AG09319 (cell line): ENCODE data around the gene WBP1L.

ENCODE experiments used
- DNase-seq: peaks from one replicate; pipeline ENCODE4 v3.0.0-alpha.2; 2010; ENCODE audit warnings: low read depth; ENCODE audit errors: extremely low read depth
- TF ChIP-seq, protein P1 (sequence below): IDR thresholded peaks from 2 replicates; pipeline ENCODE4 v1.5.1; 2011; ENCODE audit warnings: low read depth, mild to moderate bottlenecking, inconsistent platforms, low read length, moderate library complexity

WBP1L gene

DNA sequence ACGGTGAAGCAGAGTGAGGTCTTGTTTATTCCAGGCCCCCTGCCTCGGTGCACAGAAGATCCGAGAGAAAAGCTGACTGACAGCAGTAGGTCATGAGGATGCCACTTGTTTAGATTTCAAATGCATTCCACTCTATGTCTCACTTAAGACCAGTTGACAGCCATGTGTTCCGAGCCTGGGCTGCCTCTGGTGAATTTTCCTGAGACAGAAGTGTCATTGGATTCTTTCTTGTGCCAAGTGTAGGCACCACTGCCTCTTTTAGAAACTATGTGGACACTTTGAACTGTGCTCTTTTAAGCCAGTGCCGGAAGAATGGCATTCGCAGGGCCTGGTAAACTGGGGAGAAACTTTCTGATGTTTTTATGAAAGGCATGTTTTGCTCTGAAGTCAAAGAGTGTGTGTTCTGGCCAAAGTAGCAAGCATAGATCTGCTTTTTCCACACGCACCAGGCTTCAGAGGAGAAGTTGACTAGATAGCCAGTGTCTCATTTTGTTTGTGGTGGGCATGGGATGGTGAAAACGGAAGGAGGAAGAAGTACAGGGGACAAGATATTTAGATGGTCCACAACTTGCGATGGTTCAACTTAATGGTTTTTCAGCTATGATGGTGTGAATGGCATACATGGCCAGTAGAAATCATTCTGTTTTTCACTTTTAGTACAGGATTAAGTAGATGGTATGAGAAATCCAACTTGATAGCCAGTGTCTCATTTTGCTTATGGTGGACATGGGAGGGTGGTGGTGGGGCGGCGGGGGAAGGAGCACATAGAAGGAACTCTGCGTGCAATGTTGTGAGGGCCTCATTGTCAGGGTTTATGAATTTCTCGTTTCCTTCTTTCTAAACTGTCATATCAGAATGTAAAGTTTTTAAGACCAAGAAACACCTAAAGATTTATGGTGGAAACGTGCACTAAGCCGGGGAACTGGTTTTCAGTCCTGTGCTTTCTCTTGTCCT is 52.0 kb downstream of the WBP1L start:
- DNase-seq, result no peak
- TF ChIP-seq, protein P1, sequence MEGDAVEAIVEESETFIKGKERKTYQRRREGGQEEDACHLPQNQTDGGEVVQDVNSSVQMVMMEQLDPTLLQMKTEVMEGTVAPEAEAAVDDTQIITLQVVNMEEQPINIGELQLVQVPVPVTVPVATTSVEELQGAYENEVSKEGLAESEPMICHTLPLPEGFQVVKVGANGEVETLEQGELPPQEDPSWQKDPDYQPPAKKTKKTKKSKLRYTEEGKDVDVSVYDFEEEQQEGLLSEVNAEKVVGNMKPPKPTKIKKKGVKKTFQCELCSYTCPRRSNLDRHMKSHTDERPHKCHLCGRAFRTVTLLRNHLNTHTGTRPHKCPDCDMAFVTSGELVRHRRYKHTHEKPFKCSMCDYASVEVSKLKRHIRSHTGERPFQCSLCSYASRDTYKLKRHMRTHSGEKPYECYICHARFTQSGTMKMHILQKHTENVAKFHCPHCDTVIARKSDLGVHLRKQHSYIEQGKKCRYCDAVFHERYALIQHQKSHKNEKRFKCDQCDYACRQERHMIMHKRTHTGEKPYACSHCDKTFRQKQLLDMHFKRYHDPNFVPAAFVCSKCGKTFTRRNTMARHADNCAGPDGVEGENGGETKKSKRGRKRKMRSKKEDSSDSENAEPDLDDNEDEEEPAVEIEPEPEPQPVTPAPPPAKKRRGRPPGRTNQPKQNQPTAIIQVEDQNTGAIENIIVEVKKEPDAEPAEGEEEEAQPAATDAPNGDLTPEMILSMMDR, result no peak

DNA sequence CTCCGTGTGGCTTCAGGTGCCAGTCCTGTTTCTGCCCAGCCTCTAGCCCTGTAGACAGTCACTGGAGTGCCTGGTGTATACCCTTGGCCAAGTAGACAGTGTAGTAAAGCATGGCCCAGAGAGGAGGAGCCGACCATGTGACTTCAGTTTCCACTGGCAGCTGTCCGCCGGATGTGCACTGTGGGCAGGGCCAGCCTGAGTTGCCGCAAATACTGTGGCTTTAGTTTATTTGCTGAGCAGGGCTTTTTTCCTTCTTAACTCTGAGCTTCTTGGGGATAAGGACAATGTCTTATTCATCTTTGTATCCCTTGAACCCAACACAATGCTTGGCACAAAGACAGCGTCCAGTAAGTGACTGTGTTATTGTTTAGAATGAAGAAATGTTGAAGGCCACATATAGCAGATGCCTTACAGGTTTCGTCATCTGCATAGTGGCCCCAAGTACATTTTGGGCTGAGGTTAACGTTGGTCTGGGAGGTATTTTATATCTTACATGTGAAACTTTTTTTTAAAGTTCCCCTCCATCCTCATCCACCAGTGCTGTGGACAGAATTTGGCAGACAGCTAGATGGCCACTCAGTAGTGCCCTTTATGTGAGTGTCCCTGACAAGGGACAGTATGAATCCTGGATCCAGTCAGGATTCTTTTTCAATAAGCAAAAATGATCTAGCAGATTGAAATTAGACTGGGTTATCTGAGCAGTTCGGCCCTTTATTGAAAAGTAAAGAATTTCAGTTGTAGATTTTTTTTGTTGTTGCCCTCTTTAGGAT is 52.8 kb downstream of the WBP1L start:
- no peak for DNase-seq
- TF ChIP-seq, protein P1, result no peak

DNA sequence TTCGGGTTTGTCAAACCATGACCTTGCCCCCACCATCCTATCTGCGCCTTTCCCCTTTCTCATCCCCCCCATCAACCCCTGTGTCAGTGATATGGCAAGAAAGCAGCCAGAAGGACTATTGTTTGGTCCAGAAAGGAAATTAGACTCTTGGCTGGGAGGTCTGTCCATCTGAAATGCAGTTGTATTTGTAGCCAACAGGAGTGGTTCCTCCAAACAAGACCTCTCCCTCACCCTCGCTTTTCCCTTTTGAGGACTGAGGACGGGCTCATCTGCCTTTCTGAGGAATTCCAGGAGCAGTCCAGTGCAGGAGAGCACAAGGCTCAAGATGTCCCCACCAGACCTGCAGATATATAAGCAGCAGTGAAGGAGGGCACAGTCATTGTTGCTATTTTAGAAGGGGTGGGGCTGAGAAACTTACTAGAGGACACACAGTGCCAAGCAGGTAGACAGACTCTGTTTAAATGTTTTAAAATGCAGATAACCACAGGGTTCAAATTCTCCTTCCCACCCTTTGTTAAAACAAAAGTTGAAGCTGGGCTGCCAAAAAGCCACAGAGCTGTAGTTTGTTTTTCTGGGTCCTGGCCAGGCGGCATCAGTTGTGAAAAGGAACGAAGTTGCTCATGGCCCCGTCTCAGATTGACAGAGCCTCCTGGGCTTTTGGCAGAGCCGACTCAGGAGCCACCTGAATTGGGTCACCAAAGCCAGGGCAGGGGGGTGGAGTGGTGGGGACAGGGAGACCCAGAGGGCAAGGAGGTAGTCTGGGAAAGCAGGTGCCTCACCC is 56.1 kb downstream of the WBP1L start:
- DNase-seq, result no peak
- TF ChIP-seq, protein P1, result no peak

DNA sequence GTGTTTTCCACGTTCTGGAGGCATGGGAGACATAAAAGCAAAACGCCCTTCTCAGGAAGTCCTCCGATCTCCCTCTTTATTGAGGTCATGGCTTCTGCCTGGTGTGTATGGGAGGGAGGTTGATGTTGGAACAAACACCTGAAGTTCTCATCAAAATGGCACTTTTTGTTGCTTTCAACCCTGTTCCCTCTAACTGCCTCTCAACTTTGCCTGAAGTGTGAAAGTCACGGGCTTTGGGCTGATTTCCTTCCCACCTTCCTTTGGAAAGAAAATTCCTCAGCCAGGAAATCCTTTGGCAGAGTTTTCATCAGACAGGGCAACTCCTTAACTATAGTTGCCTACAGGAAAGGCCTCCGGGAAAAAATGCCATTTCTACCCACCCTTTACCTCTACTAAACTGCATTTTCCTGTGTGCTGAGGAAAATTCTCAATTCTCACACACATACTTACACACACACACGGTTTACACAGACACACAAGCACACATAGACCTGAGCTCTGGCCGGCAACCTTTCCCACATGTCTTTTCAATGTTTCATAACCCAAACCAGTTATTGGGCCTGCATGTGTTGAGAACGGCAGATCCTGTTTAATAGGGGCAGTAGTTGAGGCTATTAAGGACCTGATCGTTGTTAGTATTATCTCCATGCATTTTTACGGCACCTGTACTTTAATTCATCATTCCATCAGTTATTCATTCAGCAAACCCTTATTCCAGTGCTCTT is 57.0 kb downstream of the WBP1L start:
- no peak for DNase-seq
- TF ChIP-seq, protein P1, result no peak

DNA sequence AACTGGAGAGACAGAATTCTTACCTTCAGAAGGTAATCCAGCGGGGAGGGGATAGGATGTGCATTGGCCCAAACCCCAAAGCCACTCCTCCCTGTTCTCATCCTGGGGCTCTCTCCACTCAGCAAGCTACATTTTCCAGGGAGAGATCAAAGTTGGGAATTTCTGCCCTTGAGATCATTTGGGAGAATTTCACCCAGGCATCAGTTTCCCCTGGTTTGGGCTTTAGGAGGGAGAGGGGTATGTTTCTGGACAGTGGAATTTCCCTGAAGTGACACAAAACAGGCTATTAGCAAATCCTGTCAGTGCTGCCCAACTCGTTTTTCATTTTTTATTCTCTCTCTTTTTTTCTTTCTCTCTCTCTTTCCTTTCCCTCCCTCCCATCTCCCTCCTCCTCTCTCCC is 57.7 kb downstream of the WBP1L start:
- no peak for DNase-seq

DNA sequence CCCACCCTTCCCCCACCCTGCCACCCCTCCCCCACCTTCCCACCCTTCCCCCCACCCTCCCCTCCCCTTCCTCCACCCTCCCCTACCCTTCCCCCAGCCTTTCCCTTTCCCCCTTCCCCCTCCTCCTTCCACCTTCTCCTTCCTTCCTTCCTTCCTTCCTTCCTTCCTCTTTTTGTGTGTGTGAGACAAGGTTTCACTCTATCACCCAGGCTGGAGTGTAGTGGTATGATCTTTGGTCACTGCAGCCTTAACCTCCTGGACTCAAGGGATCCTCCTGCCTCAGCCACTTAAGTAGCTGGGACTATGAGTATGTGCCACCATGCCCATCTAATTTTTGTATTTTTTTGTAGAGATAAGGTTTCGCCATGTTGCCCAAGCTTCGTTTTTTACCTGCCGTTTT is 58.2 kb downstream of the WBP1L start:
- DNase-seq, result no peak

More for the DNA sequence above, 57.7 kb downstream of the WBP1L start:
- TF ChIP-seq, protein P1, result no peak

More for the DNA sequence above, 58.2 kb downstream of the WBP1L start:
- TF ChIP-seq, protein P1, result no peak
